ENCODE measurements around the gene CELF5.

DNA sequence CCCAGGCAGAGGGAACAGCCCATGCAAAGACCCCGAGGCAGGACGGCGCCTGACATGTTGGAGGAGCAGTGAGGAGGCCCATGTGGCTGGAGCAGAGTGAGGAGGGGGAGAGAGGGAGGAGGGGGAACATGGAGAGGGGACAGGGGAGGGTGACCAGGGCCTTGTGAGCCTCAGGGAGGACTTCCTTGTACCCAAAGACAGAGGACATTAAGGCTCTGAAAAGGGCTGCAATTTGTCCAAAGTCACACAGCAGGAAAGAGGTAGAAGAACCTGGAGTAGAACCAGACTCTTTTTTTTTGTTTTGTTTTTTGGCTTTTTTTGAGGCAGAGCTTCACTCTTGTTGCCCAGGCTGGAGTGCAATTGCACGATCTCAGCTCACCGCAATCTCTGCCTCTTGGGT is 67.2 kb downstream of the CELF5 start:
- TF ChIP-seq CTCF (IDR thresholded peaks at IDR 0.05) (no peak), EZH2 (IDR thresholded peaks at IDR 0.05; ENCODE audit: borderline replicate concordance, insufficient read depth, low read depth, low read length, poor library complexity, severe bottlenecking) (no peak)

Measured in B cell (primary cell).